ENCODE measurements around the gene ADAP1.
"Not testable (repeated sequence)": the region's sequence is repeated elsewhere in the genome, so short reads cannot be mapped to it uniquely, and the experiment has no call there.

Gene ADAP1

GRCh38 chr7:881441-882234, 72.8 kb downstream of the ADAP1 start:
- no peak for FAIRE-seq
- DNase-seq (ENCODE audit: insufficient read length, low spot score), result no peak
- TF ChIP-seq POLR2A (IDR thresholded peaks at IDR 0.05; ENCODE audit: low read depth, low read length), result no peak

GRCh38 chr7:880450-880849, 74.0 kb downstream of the ADAP1 start:
- DNase-seq (ENCODE audit: insufficient read length, low spot score), result no peak
- no peak for FAIRE-seq
- no peak for TF ChIP-seq POLR2A (IDR thresholded peaks at IDR 0.05; ENCODE audit: low read depth, low read length)

- no peak for TF ChIP-seq POLR2A (IDR thresholded peaks at IDR 0.05; ENCODE audit: low read depth, low read length)
- FAIRE-seq, result no peak
- DNase-seq (ENCODE audit: insufficient read length, low spot score), result no peak
Observed at GRCh38 chr7:879706-880105, 74.8 kb downstream of the ADAP1 start.

- DNase-seq (ENCODE audit: insufficient read length, low spot score) (no peak), FAIRE-seq (no peak)
- no peak for TF ChIP-seq POLR2A (IDR thresholded peaks at IDR 0.05; ENCODE audit: low read depth, low read length)
Observed at GRCh38 chr7:879093-879492, 75.4 kb downstream of the ADAP1 start.

GRCh38 chr7:877312-878232, 76.9 kb downstream of the ADAP1 start:
- FAIRE-seq, result no peak
- no peak for DNase-seq (ENCODE audit: insufficient read length, low spot score)
- no peak for TF ChIP-seq POLR2A (IDR thresholded peaks at IDR 0.05; ENCODE audit: low read depth, low read length)

- DNase-seq (ENCODE audit: insufficient read length, low spot score), result peak; percentile 87
- FAIRE-seq, result no peak
- TF ChIP-seq POLR2A (IDR thresholded peaks at IDR 0.05; ENCODE audit: low read depth, low read length), result no peak
Observed at GRCh38 chr7:876972-877311, 77.5 kb downstream of the ADAP1 start.

- peak; percentile 91 for TF ChIP-seq POLR2A (IDR thresholded peaks at IDR 0.05; ENCODE audit: low read depth, low read length)
- DNase-seq (ENCODE audit: insufficient read length, low spot score), result peak; percentile 98
- no peak for FAIRE-seq
Observed at GRCh38 chr7:876077-876971, 78.2 kb downstream of the ADAP1 start, which contains the start of gene GET4. Gene GET4, plus strand, starts transcription at chr7:876554. Its CDS starts 92 bp downstream, at chr7:876646.

- no peak for TF ChIP-seq POLR2A (IDR thresholded peaks at IDR 0.05; ENCODE audit: low read depth, low read length)
- FAIRE-seq, result no peak
- DNase-seq (ENCODE audit: insufficient read length, low spot score), result no peak
Observed at GRCh38 chr7:875476-876076, 78.9 kb downstream of the ADAP1 start.

GRCh38 chr7:875051-875450, 79.4 kb downstream of the ADAP1 start:
- no peak for FAIRE-seq

GRCh38 chr7:874031-874749, 80.3 kb downstream of the ADAP1 start:
- DNase-seq (ENCODE audit: insufficient read length, low spot score) (no peak), FAIRE-seq (no peak)
- no peak for TF ChIP-seq POLR2A (IDR thresholded peaks at IDR 0.05; ENCODE audit: low read depth, low read length)

More at GRCh38 chr7:875051-875450, 79.4 kb downstream of the ADAP1 start:
- DNase-seq (ENCODE audit: insufficient read length, low spot score), result no peak
- no peak for TF ChIP-seq POLR2A (IDR thresholded peaks at IDR 0.05; ENCODE audit: low read depth, low read length)

- FAIRE-seq (peak; percentile 76), DNase-seq (ENCODE audit: insufficient read length, low spot score) (peak; percentile 98)
- TF ChIP-seq POLR2A (IDR thresholded peaks at IDR 0.05; ENCODE audit: low read depth, low read length), result no peak
Observed at GRCh38 chr7:873367-874002, 81.0 kb downstream of the ADAP1 start.

- not testable (repeated sequence) for FAIRE-seq; DNase-seq (ENCODE audit: insufficient read length, low spot score)
Observed at GRCh38 chr7:872685-873084, 81.8 kb downstream of the ADAP1 start.
